Astrocyte of the spinal cord (primary cell): ENCODE data around the gene EDIL3.

ENCODE experiments used
- DNase-seq: peaks from one replicate; pipeline ENCODE4 v3.0.0; 2011; ENCODE audit warnings: low read depth, low spot score
- H3K4me3 ChIP-seq: 2 replicates; pipeline ENCODE4 v1.5.1; 2011; ENCODE audit warnings: low read depth, mild to moderate bottlenecking, low read length, moderate library complexity
- in situ Hi-C: cut with HindIII; loops from 2 replicates; pipeline ENCODE4 v1.10.0; 2017; ENCODE audit warnings: low sequenced_read_pairs
- TF ChIP-seq, protein P1 (sequence below): IDR thresholded peaks from 2 replicates; pipeline ENCODE4 v1.5.1; 2012; ENCODE audit warnings: low read depth, mild to moderate bottlenecking, low read length, inconsistent platforms

Gene EDIL3

GRCh38 chr5:84292788-84293653, 91.7 kb downstream of the EDIL3 start:
- H3K4me3 ChIP-seq = no peak overlapping the region
- DNase-seq = no peak
- in situ Hi-C loops = no loop called here
- TF ChIP-seq, protein P1, sequence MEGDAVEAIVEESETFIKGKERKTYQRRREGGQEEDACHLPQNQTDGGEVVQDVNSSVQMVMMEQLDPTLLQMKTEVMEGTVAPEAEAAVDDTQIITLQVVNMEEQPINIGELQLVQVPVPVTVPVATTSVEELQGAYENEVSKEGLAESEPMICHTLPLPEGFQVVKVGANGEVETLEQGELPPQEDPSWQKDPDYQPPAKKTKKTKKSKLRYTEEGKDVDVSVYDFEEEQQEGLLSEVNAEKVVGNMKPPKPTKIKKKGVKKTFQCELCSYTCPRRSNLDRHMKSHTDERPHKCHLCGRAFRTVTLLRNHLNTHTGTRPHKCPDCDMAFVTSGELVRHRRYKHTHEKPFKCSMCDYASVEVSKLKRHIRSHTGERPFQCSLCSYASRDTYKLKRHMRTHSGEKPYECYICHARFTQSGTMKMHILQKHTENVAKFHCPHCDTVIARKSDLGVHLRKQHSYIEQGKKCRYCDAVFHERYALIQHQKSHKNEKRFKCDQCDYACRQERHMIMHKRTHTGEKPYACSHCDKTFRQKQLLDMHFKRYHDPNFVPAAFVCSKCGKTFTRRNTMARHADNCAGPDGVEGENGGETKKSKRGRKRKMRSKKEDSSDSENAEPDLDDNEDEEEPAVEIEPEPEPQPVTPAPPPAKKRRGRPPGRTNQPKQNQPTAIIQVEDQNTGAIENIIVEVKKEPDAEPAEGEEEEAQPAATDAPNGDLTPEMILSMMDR = no peak

DNA sequence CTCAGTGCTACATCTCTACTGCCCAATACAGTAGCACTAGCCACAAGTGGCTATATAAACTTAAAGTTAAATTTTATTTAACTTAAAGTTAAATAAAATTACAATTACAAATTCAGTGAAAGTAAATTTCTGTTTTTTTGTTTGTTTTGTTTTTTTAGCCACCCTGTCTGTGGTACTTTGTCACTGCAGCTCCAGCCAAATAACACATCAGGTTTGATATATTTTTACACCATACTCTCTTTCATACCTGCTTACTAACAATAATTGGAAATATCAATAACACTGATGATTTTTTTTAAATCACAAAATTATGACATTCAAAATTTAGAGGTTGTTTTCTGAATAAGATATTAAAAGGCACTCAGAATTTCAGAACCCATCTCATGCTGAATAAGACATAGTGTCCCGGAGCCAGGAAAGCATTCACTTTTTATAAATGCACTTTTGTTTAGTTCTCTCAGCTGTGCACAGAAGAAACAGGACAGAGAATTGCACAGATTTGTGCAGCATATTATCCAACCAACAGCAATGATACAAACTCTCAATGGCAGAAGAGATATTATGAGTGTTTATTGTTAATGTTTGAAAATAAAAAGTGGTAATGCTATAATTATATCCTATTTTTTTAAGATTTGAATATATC, 92.6 kb downstream of the EDIL3 start:
- in situ Hi-C loops = no loop called here
- H3K4me3 ChIP-seq = no peak overlapping the region
- DNase-seq = no peak
- TF ChIP-seq, protein P1 = no peak

DNA sequence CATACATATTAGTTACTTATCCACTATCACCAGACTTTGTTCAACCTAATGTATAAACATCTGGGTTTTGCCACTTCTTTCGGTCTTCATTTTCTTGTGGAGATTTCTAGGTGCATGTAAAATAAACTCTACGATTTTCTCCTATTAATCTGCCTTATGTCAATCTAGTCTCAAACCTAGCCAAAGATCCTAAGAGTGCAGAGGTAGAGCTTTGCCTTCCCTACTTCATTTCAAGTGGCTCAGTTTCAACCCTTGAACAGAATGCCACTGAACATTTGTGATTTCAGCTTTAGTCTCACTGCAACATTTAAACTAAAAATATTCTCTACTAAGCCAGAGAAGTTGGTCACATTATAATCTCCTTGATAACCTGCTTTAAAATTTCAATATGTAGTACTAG, 94.0 kb downstream of the EDIL3 start:
- no peak for DNase-seq
- H3K4me3 ChIP-seq = no peak overlapping the region
- in situ Hi-C loops = no loop called here
- TF ChIP-seq, protein P1 = no peak

DNA sequence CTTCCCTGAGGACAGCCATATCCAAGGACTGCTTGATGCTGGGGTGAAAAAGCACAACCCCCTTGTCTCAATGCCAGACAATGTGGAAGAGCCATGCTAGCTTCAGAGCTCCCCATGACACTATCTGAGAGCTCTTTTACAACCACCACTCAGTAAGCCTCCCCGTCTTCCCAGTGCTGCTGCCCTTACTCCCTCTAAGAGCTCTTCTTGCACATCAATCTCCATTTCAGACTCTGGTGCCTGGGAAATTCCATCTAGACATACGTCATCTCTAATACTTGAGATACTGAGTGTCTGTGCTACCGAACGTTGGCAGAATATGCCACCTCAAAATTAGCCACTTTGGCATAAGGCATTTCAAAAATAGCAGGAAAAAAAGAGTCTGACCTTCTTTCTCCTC, 94.5 kb downstream of the EDIL3 start:
- TF ChIP-seq, protein P1 = no peak
- in situ Hi-C loops = no loop called here
- no peak overlapping the region for H3K4me3 ChIP-seq
- peak; percentile 59 for DNase-seq

- TF ChIP-seq, protein P1 = no peak
- no peak overlapping the region for H3K4me3 ChIP-seq
- DNase-seq = peak; percentile 95
- in situ Hi-C loops = no loop called here
These were observed 96.7 kb downstream of the EDIL3 start for GRCh38 chr5:84287951-84288350.

DNA sequence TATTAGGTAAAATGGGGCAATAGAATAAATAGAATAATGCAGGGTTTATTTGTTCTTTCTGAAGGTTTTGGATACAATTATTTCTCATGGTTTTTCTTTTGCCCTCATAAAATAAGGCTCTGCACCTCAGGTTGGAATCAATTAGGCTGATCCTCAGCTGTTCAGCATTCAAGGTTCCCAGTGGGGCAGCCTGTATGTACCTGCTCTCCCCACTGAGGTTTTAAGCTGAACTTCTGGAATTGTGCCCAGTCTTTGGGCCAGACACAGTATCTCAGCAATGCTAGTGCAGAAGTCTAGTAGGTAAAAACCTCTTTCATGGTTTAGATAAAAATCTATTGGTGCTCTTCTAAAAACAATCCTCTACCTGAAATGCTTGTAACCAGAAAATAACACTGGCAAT, 98.0 kb downstream of the EDIL3 start:
- H3K4me3 ChIP-seq = no peak overlapping the region
- TF ChIP-seq, protein P1 = no peak
- in situ Hi-C loops = no loop called here
- DNase-seq = no peak
